OCI-LY1 (cell line): ENCODE results near the gene PRLR.

Experiments used
- H2AFZ ChIP-seq: fragments of 200-600 bp; sonication (generic), shearing (Covaris generic); 2 replicates; pipeline ENCODE4 v1.6.0; 2014; ENCODE audit warnings: antibody characterized with exemption, mild to moderate bottlenecking, low read length
- H3F3A ChIP-seq: fragments of 200-600 bp; sonication (generic), shearing (Covaris generic); 2 replicates; pipeline ENCODE4 v1.6.0; 2014; ENCODE audit warnings: mild to moderate bottlenecking, antibody characterized with exemption, low read length, moderate library complexity; ENCODE audit not compliant: insufficient read depth
- H3K27ac ChIP-seq: fragments of 200-600 bp; sonication (generic); 2 replicates; pipeline ENCODE4 v1.5.1; 2014; ENCODE audit warnings: low read length, mixed run types, mild to moderate bottlenecking, low read depth; ENCODE audit not compliant: poor library complexity, severe bottlenecking
- H3K27me3 ChIP-seq: fragments of 200-600 bp; sonication (generic); 2 replicates; pipeline ENCODE4 v1.6.0; 2014; ENCODE audit warnings: antibody characterized with exemption, mild to moderate bottlenecking, low read length, moderate library complexity; ENCODE audit not compliant: insufficient read depth
- H3K36me3 ChIP-seq: fragments of 200-600 bp; sonication (generic); 2 replicates; pipeline ENCODE4 v1.6.1; 2014; ENCODE audit warnings: mild to moderate bottlenecking, antibody characterized with exemption, low read length, moderate library complexity, mixed read lengths; ENCODE audit not compliant: insufficient read depth
- H3K4me1 ChIP-seq: fragments of 200-600 bp; sonication (generic); 2 replicates; pipeline ENCODE4 v1.5.1; 2014; ENCODE audit warnings: mild to moderate bottlenecking, low read length, moderate library complexity; ENCODE audit not compliant: insufficient read depth, severe bottlenecking
- H3K4me2 ChIP-seq: fragments of 200-600 bp; sonication (generic), shearing (Covaris generic); 2 replicates; pipeline ENCODE4 v1.6.1; 2014; ENCODE audit warnings: low read length
- H3K4me3 ChIP-seq: fragments of 200-600 bp; sonication (generic); 2 replicates; pipeline ENCODE4 v1.5.1; 2014; ENCODE audit warnings: low read length, low read depth, mild to moderate bottlenecking, mixed read lengths; ENCODE audit not compliant: poor library complexity, severe bottlenecking
- H3K79me2 ChIP-seq: fragments of 200-600 bp; shearing (Covaris generic); 2 replicates; pipeline ENCODE4 v1.6.1; 2016; ENCODE audit warnings: mixed run types, low read length, mixed read lengths; ENCODE audit not compliant: insufficient read depth
- H3K9ac ChIP-seq: fragments of 200-600 bp; sonication (generic), shearing (Covaris generic); 2 replicates; pipeline ENCODE4 v1.6.1; 2014; ENCODE audit warnings: mild to moderate bottlenecking, low read length, mixed read lengths
- H3K9me2 ChIP-seq: fragments of 200-600 bp; sonication (generic), shearing (Covaris generic); 2 replicates; pipeline ENCODE4 v1.6.1; 2014; ENCODE audit warnings: low read depth, mild to moderate bottlenecking, low read length, mixed read lengths
- H3K9me3 ChIP-seq: fragments of 200-600 bp; shearing (Covaris generic); 2 replicates; pipeline ENCODE4 v1.6.1; 2014; ENCODE audit warnings: low read length, mixed read lengths
- H4K20me1 ChIP-seq: fragments of 200-600 bp; sonication (generic), shearing (Covaris generic); 2 replicates; pipeline ENCODE4 v1.6.0; 2016; ENCODE audit warnings: mild to moderate bottlenecking, low read length; ENCODE audit not compliant: insufficient read depth
- CTCF ChIP-seq: fragments of 200-600 bp; sonication (generic), shearing (Covaris generic); IDR thresholded peaks from 2 replicates; pipeline ENCODE4 v1.5.1; 2017; ENCODE audit warnings: mild to moderate bottlenecking, antibody characterized with exemption, low read length, moderate library complexity, mixed read lengths
- EZH2 ChIP-seq: fragments of 200-600 bp; sonication (generic), shearing (Covaris generic); IDR thresholded peaks from 2 replicates; pipeline ENCODE4 v1.8.0; 2017; ENCODE audit warnings: borderline replicate concordance, mixed run types, mild to moderate bottlenecking, antibody characterized with exemption, low read length, moderate library complexity, mixed read lengths

Gene PRLR

GRCh38 chr5:35044649-35045048 lies 185.6 kb downstream of the PRLR start:
- H3K9me3 ChIP-seq = no peaks in the 10 kb centered on the region
- no peaks in the 10 kb centered on the region for H3K79me2 ChIP-seq
- no peak overlapping the region for H3K4me3 ChIP-seq
- no peak for TF ChIP-seq CTCF
- no peaks in the 10 kb centered on the region for H4K20me1 ChIP-seq
- H3K27me3 ChIP-seq = no peaks in the 10 kb centered on the region; the same call in 1 of the 2 replicates
- no peak overlapping the region for H3K9ac ChIP-seq
- H3K4me2 ChIP-seq = no peak overlapping the region
- no peak overlapping the region for H2AFZ ChIP-seq
- H3K27ac ChIP-seq = no peak overlapping the region
- H3K4me1 ChIP-seq = no peaks in the 10 kb centered on the region
- H3K9me2 ChIP-seq = no peaks in the 10 kb centered on the region
- no peaks in the 10 kb centered on the region for H3K36me3 ChIP-seq
- H3F3A ChIP-seq = no peaks in the 10 kb centered on the region

- Histone ChIP-seq H3K27me3 (no peaks in the 10 kb centered on the region; the same call in 1 of the 2 replicates), H3K79me2 (no peaks in the 10 kb centered on the region)
Measured at GRCh38 chr5:35042781-35043180, 187.5 kb downstream of the PRLR start.

GRCh38 chr5:35041261-35041660 lies 189.0 kb downstream of the PRLR start:
- H3K9me2 ChIP-seq = no peaks in the 10 kb centered on the region

More at GRCh38 chr5:35042781-35043180, 187.5 kb downstream of the PRLR start:
- TF ChIP-seq EZH2 (no peak), CTCF (no peak)
- Histone ChIP-seq H3K9me3 (no peaks in the 10 kb centered on the region), H3K9ac (no peak overlapping the region), H2AFZ (no peak overlapping the region), H3K9me2 (no peaks in the 10 kb centered on the region), H3K4me3 (no peak overlapping the region), H3K4me1 (no peaks in the 10 kb centered on the region), H4K20me1 (no peaks in the 10 kb centered on the region), H3K4me2 (no peak overlapping the region), H3K36me3 (no peaks in the 10 kb centered on the region), H3F3A (no peaks in the 10 kb centered on the region), H3K27ac (no peak overlapping the region)

More at GRCh38 chr5:35041261-35041660, 189.0 kb downstream of the PRLR start:
- Histone ChIP-seq H3K4me3 (no peak overlapping the region), H3K9me3 (no peaks in the 10 kb centered on the region), H3K79me2 (no peaks in the 10 kb centered on the region), H3K27ac (no peak overlapping the region), H3K27me3 (no peaks in the 10 kb centered on the region; the same call in 1 of the 2 replicates), H3K4me1 (no peaks in the 10 kb centered on the region), H3K4me2 (no peak overlapping the region), H3K36me3 (no peaks in the 10 kb centered on the region), H3F3A (no peaks in the 10 kb centered on the region), H3K9ac (no peak overlapping the region), H4K20me1 (no peaks in the 10 kb centered on the region), H2AFZ (no peak overlapping the region)
- TF ChIP-seq EZH2 (no peak), CTCF (no peak)
